ENCODE measurements around the gene TXNL1. TPM values are rescaled to one million over a fixed set of nuclear protein-coding genes. Genes with fewer than 3 reads are reported as not detected.

The TXNL1 gene
- polyA plus RNA-seq, 1 of the 3 experiments (the other 2 are of a cell fraction) = 39.7 TPM

GRCh38 chr18:56662902-56663301 lies 24.5 kb upstream of the TXNL1 start:
- Histone ChIP-seq H3K4me2 (no peak overlapping the region), H3K9me2 (no peaks in the 10 kb centered on the region), H3K9me3 (no peaks in the 10 kb centered on the region), H4K20me1 (ENCODE audit: insufficient read depth) (no peaks in the 10 kb centered on the region), H3K36me3 (replicated peaks in 1 of 2; ENCODE audit: control insufficient read depth in 1 of 2, insufficient read depth in 2 of 2, low read length in 1 of 2) (no peaks in the 10 kb centered on the region), H3K79me2 (ENCODE audit: insufficient read depth) (peaks cover 15% of the 10 kb centered on the region; the same call in 1 of the 2 replicates), H3K27ac (ENCODE audit: low read depth in 2 of 2, low read length in 1 of 2) (no peak overlapping the region), H3K4me1 (ENCODE audit: control insufficient read depth in 1 of 2, insufficient read depth in 2 of 2, low read depth in 1 of 2, low read length in 1 of 2) (no peaks in the 10 kb centered on the region), H3K27me3 (ENCODE audit: insufficient read depth) (no peaks in the 10 kb centered on the region), H3K4me3 (ENCODE audit: low read depth in 2 of 2, low read length in 1 of 2) (no peak overlapping the region), H3K9ac (no peak overlapping the region), H2AFZ (ENCODE audit: low read depth) (no peak overlapping the region), H3F3A (replicated peaks; ENCODE audit: insufficient read depth) (no peaks in the 10 kb centered on the region)
- CTCF ChIA-PET = no interaction called here
- TF ChIP-seq USF1 (IDR thresholded peaks at IDR 0.05; ENCODE audit: borderline replicate concordance, low read depth) = no peak
- TF ChIP-seq FOXJ3 (CRISPR knock-in tag; IDR thresholded peaks at IDR 0.05) = no peak
- no peak for TF ChIP-seq MXI1 (IDR thresholded peaks at IDR 0.05; ENCODE audit: low read depth, low read length)
- no peak for TF ChIP-seq REST (IDR thresholded peaks at IDR 0.05; ENCODE audit: low read depth, low read length)
- TF ChIP-seq, protein P1, sequence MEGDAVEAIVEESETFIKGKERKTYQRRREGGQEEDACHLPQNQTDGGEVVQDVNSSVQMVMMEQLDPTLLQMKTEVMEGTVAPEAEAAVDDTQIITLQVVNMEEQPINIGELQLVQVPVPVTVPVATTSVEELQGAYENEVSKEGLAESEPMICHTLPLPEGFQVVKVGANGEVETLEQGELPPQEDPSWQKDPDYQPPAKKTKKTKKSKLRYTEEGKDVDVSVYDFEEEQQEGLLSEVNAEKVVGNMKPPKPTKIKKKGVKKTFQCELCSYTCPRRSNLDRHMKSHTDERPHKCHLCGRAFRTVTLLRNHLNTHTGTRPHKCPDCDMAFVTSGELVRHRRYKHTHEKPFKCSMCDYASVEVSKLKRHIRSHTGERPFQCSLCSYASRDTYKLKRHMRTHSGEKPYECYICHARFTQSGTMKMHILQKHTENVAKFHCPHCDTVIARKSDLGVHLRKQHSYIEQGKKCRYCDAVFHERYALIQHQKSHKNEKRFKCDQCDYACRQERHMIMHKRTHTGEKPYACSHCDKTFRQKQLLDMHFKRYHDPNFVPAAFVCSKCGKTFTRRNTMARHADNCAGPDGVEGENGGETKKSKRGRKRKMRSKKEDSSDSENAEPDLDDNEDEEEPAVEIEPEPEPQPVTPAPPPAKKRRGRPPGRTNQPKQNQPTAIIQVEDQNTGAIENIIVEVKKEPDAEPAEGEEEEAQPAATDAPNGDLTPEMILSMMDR (IDR thresholded peaks at IDR 0.05) = no peak
- no peak for TF ChIP-seq FOSL2 (IDR thresholded peaks at IDR 0.05; ENCODE audit: borderline replicate concordance, low read depth)
- no peak for TF ChIP-seq TCF12 (IDR thresholded peaks at IDR 0.05)
- no peak for TF ChIP-seq ZBTB33 (IDR thresholded peaks at IDR 0.05; ENCODE audit: borderline replicate concordance, low read depth)
- no peak for TF ChIP-seq SIN3A (IDR thresholded peaks at IDR 0.05; ENCODE audit: borderline replicate concordance, low read depth, low read length)
- TF ChIP-seq YY1 (IDR thresholded peaks at IDR 0.05; ENCODE audit: low read depth) = no peak
- no peak for TF ChIP-seq IRF3 (IDR thresholded peaks at IDR 0.05; ENCODE audit: low read depth, low read length)
- TF ChIP-seq NFIC (IDR thresholded peaks at IDR 0.05; ENCODE audit: borderline replicate concordance) = no peak
- no peak for TF ChIP-seq SMC3 (IDR thresholded peaks at IDR 0.05; ENCODE audit: low read depth, low read length)
- POLR2A ChIA-PET = no interaction called here
- 90% methylated on average over 2 of the region's 2 CpGs for WGBS (ENCODE audit: low lambda C conversion rate)
- no peak for DNase-seq

Measured in SK-N-SH (cell line).